IMR-90 (cell line): ENCODE data around the gene REPS2. TPM values are rescaled to one million over a fixed set of nuclear protein-coding genes. Genes with fewer than 3 reads are reported as not detected.

Experiments used
- ATAC-seq: fragments of 200-7000 bp; cut with Tn5 transposase; 2 replicates; pipeline ENCODE4 v1.9.1; 2020; ENCODE audit warnings: low read depth, mild to moderate bottlenecking, moderate library complexity
- BruUV-seq: library from RNA; stranded (reverse); fragments of 400-500 nt; replicated peaks from 2 replicates; lab custom pipeline; 2021; lab: Mats Ljungman, UMichigan
- CTCF ChIA-PET: fragments of 300-600 bp; formaldehyde crosslinking; extraction: SDS; loops from one replicate; lab custom pipeline; 2021; ENCODE audit warnings: antibody characterized with exemption; lab: Yijun Ruan, JAX
- POLR2A ChIA-PET: fragments of 300-600 bp; sonication (Branson Sonifier 250); formaldehyde crosslinking; loops from one replicate; lab custom pipeline; 2022; ENCODE audit warnings: antibody characterized with exemption; ENCODE audit not compliant: unreplicated experiment; lab: Charles Lee
- DNase-seq: peaks from one replicate; pipeline ENCODE4 v3.0.0; 2013
- H2AFZ ChIP-seq: replicated peaks from 2 replicates; pipeline ENCODE3; 2013; ENCODE audit warnings: low read length, mild to moderate bottlenecking; ENCODE audit not compliant: poor library complexity
- H2AK5ac ChIP-seq: 2 replicates; pipeline ENCODE4 v1.6.1; 2013; ENCODE audit warnings: low read depth, low read length, inconsistent platforms
- H2AK9ac ChIP-seq: replicated peaks from 2 replicates; pipeline ENCODE3; 2013; ENCODE audit warnings: mild to moderate bottlenecking, low read depth, low read length, moderate library complexity; ENCODE audit not compliant: poor library complexity
- H2BK120ac ChIP-seq: 2 replicates; pipeline ENCODE4 v1.6.1; 2013; ENCODE audit warnings: low read depth, low read length, inconsistent platforms
- H2BK15ac ChIP-seq: 3 replicates; pipeline ENCODE4 v1.6.1; 2013; ENCODE audit warnings: low read depth, low read length, inconsistent platforms
- H2BK20ac ChIP-seq: 2 replicates; pipeline ENCODE4 v1.6.1; 2013; ENCODE audit warnings: low read depth, mild to moderate bottlenecking, inconsistent platforms, low read length, moderate library complexity
- H2BK5ac ChIP-seq: 2 replicates; pipeline ENCODE4 v1.6.1; 2013; ENCODE audit warnings: mild to moderate bottlenecking, low read depth, low read length, inconsistent platforms; ENCODE audit not compliant: poor library complexity, severe bottlenecking
- H3K14ac ChIP-seq: replicated peaks from 2 replicates; pipeline ENCODE4 v1.6.1; 2013; ENCODE audit warnings: low read depth, low read length, inconsistent platforms
- H3K18ac ChIP-seq: 2 replicates; pipeline ENCODE4 v1.6.1; 2013; ENCODE audit warnings: low read depth, low read length, control low read depth
- H3K23ac ChIP-seq: 2 replicates; pipeline ENCODE4 v1.6.1; 2013; ENCODE audit warnings: low read depth, low read length, inconsistent platforms
- H3K27ac ChIP-seq: 2 replicates; pipeline ENCODE4 v1.5.1; 2013; ENCODE audit warnings: mild to moderate bottlenecking, control low read depth, low read length; ENCODE audit not compliant: insufficient read depth
- H3K27me3 ChIP-seq: 2 replicates; pipeline ENCODE4 v1.6.1; 2013; ENCODE audit warnings: low read length; ENCODE audit not compliant: control insufficient read depth, insufficient read depth
- H3K36me3 ChIP-seq: 2 replicates; pipeline ENCODE4 v1.6.1; 2013; ENCODE audit warnings: low read length, mixed read lengths; ENCODE audit not compliant: control insufficient read depth, insufficient read depth
- H3K4ac ChIP-seq: 2 replicates; pipeline ENCODE4 v1.6.1; 2013; ENCODE audit warnings: low read depth, low read length, inconsistent platforms
- H3K4me1 ChIP-seq: 2 replicates; pipeline ENCODE4 v1.6.1; 2013; ENCODE audit warnings: low read length, mixed read lengths; ENCODE audit not compliant: control insufficient read depth, insufficient read depth
- H3K4me2 ChIP-seq: 2 replicates; pipeline ENCODE4 v1.6.1; 2013; ENCODE audit warnings: low read depth, mild to moderate bottlenecking, control low read depth, low read length, moderate library complexity
- H3K4me3 ChIP-seq: 2 replicates; pipeline ENCODE4 v1.5.1; 2013; ENCODE audit warnings: low read depth, mild to moderate bottlenecking, control low read depth, low read length, moderate library complexity; ENCODE audit not compliant: insufficient read depth
- H3K56ac ChIP-seq: 2 replicates; pipeline ENCODE4 v1.6.1; 2013; ENCODE audit warnings: low read length, inconsistent platforms; ENCODE audit not compliant: insufficient read depth; ENCODE audit errors: extremely low read depth
- H3K79me1 ChIP-seq, 2 experiments: 2 replicates each; pipeline ENCODE4 v1.6.1; 2013; ENCODE audit warnings: low read length in 2 of 2, inconsistent platforms in 1 of 2, low read depth in 1 of 2
- H3K9ac ChIP-seq: 2 replicates; pipeline ENCODE4 v1.6.1; 2013; ENCODE audit warnings: low read depth, low read length, control low read depth
- H3K9me1 ChIP-seq: 2 replicates; pipeline ENCODE4 v1.6.1; 2013; ENCODE audit warnings: low read length, inconsistent platforms; ENCODE audit not compliant: insufficient read depth
- H3K9me3 ChIP-seq: 2 replicates; pipeline ENCODE4 v1.6.1; 2013; ENCODE audit warnings: low read length; ENCODE audit not compliant: control insufficient read depth, insufficient read depth
- H4K20me1 ChIP-seq: 2 replicates; pipeline ENCODE4 v1.6.1; 2013; ENCODE audit warnings: low read length, inconsistent platforms; ENCODE audit not compliant: insufficient read depth
- H4K5ac ChIP-seq: 2 replicates; pipeline ENCODE4 v1.6.1; 2013; ENCODE audit warnings: mild to moderate bottlenecking, low read depth, low read length, control low read depth
- H4K8ac ChIP-seq, 2 experiments: 2 replicates each; pipeline ENCODE4 v1.6.1; 2013; ENCODE audit warnings: low read depth in 2 of 2, low read length in 2 of 2, control low read depth in 1 of 2, inconsistent platforms in 1 of 2
- H4K91ac ChIP-seq: 2 replicates; pipeline ENCODE4 v1.6.1; 2013; ENCODE audit warnings: low read depth, low read length, inconsistent platforms; ENCODE audit not compliant: insufficient read depth
- CEBPB ChIP-seq: IDR thresholded peaks from 2 replicates; pipeline ENCODE4 v1.6.1; 2012; ENCODE audit warnings: low read depth, low read length, improper control_type of control experiment
- MAFK ChIP-seq: IDR thresholded peaks from 2 replicates; pipeline ENCODE4 v1.6.1; 2012; ENCODE audit warnings: low read depth, low read length, improper control_type of control experiment
- NFE2L2 ChIP-seq: fragments of 150-350 bp; IDR thresholded peaks from 2 replicates; pipeline ENCODE4 v1.6.1; 2016; ENCODE audit warnings: low read depth, mild to moderate bottlenecking, low read length
- POLR2A ChIP-seq: IDR thresholded peaks from 2 replicates; pipeline ENCODE4 v1.6.1; 2012; ENCODE audit warnings: mild to moderate bottlenecking, low read depth, low read length
- RAD21 ChIP-seq: IDR thresholded peaks from 2 replicates; pipeline ENCODE4 v1.6.1; 2012; ENCODE audit warnings: low read length, improper control_type of control experiment
- WGBS, 2 experiments: methylation state at CpG; one replicate each; pipeline versions ENCODE4 v1.1.5 to v1.1.7; 2013; ENCODE audit warnings: missing lambda C conversion rate in 2 of 2; ENCODE audit not compliant: insufficient read length in 1 of 2; ENCODE audit errors: extremely low coverage in 2 of 2; 5-methylcytosine and 5-hydroxymethylcytosine counted together
- dilution Hi-C: fragments of 300-500 bp; cut with HindIII; formaldehyde crosslinking; loops from one replicate; pipeline ENCODE4 v1.14.3; 2018; ENCODE audit warnings: low sequenced_read_pairs; ENCODE audit not compliant: unreplicated experiment
- in situ Hi-C: fragments of 300-500 bp; cut with MboI; formaldehyde crosslinking; loops from 3 replicates; pipeline ENCODE4 v1.14.3; 2019; ENCODE audit warnings: low sequenced_read_pairs, inconsistent platforms, mixed read lengths
- intact Hi-C: fragments of 100-400 bp; cut with micrococcal nuclease; formaldehyde crosslinking; loops from 2 replicates; pipeline ENCODE4 v1.10.0; 2022
- polyA plus RNA-seq, 3 experiments: library from polyadenylated mRNA; depleted of rRNA; stranded (reverse); fragments of >200 nt; gene quantifications; 2 replicates each; pipeline ENCODE4 v1.2.3, GENCODE V29; 2012; ENCODE audit warnings: low replicate concordance in 1 of 3
- total RNA-seq: library from RNA; depleted of rRNA; stranded (reverse); fragments of >200 nt; gene quantifications from 2 replicates; pipeline ENCODE4 v1.2.3, GENCODE V29; 2012

The REPS2 gene
- total and polyA plus RNA-seq, 2 of the 4 experiments (the other 2 are of a cell fraction), result 0.02 to 0.18 TPM

- Histone ChIP-seq H3K27me3 (peaks cover 28% of the 10 kb centered on the region), H3K4me2 (no peak overlapping the region), H2BK15ac (no peak overlapping the region), H3K9ac (no peak overlapping the region), H3K79me1 (no peaks in the 10 kb centered on the region), H2AK5ac (no peak overlapping the region), H3K14ac (no peak overlapping the region), H3K4me3 (no peak overlapping the region), H2AFZ (no peak overlapping the region), H3K9me1 (no peaks in the 10 kb centered on the region), H3K27ac (no peak overlapping the region), H4K5ac (no peak overlapping the region), H3K4ac (no peak overlapping the region), H2BK20ac (no peak overlapping the region), H3K23ac (no peak overlapping the region), H3K9me3 (no peaks in the 10 kb centered on the region), H2BK5ac (no peak overlapping the region), H2BK120ac (no peak overlapping the region), H3K4me1 (no peaks in the 10 kb centered on the region), H3K18ac (no peak overlapping the region), H3K56ac (no peak overlapping the region), H4K8ac (no peak overlapping the region), H2AK9ac (no peak overlapping the region), H4K91ac (no peak overlapping the region), H3K36me3 (no peaks in the 10 kb centered on the region), H4K20me1 (no peaks in the 10 kb centered on the region)
- intact Hi-C loops, result no loop called here
- no peak for TF ChIP-seq RAD21
- TF ChIP-seq NFE2L2, result no peak
- no peak for TF ChIP-seq CEBPB
- no peak for TF ChIP-seq POLR2A
- no peak for TF ChIP-seq MAFK
- 82% methylated on average over 2 of the region's 3 CpGs; no CpG with 5 or more reads in 1 of the 2 experiments for WGBS, 2 experiments
- ChIA-PET CTCF (no interaction called here), POLR2A (interaction anchor here (0.6 kb wide), 1 partner anchor 10 kb away, joined by 3 read pairs; no protein-coding TSS in a partner anchor)
- dilution Hi-C loops, result no loop called here
- no TSS peak for BruUV-seq
- in situ Hi-C loops, result no loop called here
- ATAC-seq, result no peak
- DNase-seq, result no peak
These were observed 88.7 kb downstream of the REPS2 start for GRCh38 chrX:17035111-17035510.
